ENCODE results near the gene SMYD4. TPM values are rescaled to one million over a fixed set of nuclear protein-coding genes. Genes with fewer than 3 reads are reported as not detected.
A peak's percentile ranks its signal among the peaks of the same experiment; 100 is the strongest.

The SMYD4 gene, protein sequence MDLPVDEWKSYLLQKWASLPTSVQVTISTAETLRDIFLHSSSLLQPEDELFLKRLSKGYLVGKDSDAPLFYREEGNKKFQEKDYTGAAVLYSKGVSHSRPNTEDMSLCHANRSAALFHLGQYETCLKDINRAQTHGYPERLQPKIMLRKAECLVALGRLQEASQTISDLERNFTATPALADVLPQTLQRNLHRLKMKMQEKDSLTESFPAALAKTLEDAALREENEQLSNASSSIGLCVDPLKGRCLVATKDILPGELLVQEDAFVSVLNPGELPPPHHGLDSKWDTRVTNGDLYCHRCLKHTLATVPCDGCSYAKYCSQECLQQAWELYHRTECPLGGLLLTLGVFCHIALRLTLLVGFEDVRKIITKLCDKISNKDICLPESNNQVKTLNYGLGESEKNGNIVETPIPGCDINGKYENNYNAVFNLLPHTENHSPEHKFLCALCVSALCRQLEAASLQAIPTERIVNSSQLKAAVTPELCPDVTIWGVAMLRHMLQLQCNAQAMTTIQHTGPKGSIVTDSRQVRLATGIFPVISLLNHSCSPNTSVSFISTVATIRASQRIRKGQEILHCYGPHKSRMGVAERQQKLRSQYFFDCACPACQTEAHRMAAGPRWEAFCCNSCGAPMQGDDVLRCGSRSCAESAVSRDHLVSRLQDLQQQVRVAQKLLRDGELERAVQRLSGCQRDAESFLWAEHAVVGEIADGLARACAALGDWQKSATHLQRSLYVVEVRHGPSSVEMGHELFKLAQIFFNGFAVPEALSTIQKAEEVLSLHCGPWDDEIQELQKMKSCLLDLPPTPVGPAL
- total RNA-seq = 28.4 and 33.4 TPM in 2 replicates

DNA sequence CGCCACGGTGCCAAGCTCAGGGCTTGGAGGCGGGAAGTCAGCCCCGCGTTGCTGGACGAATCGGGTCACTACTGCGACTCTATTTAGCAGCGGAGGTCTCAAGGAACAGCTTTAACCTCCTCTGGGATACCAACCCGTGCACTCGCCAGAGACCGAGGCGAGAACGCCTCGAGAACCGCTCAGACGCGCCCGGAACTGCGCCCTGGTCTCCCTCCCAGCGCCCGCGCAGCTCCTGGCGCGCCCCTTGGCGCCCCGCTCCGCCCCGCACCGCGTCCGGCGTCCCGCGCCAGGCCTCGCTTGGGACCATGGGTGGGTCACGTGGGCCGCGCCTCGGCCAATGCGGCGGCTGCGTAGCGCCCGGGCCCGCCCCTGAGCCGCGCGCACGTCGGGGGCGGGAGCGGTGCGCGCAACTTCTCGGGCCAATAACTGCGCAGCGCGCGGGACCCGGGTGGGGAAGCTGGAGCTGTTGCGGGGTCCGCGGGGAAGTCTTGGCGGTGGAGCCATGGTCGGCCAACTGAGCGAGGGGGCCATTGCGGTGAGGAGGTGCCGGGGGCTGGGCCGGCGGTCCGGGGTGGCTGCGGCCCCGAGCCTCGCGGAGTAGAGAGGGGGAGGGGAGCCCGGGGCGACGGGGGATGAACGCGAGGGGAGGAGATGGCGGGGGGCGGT is at the start of gene SMYD4, which contains the start of gene RPA1:
SMYD4 (minus strand) TSS at position 311 of the 666 bp plus-strand sequence. CDS start 1,908 bp downstream, outside the sequence.
RPA1 (plus strand) TSS at position 414 of the 666 bp plus-strand sequence; CDS start at position 503, 89 bp downstream.
- H3K27ac Mint-ChIP-seq = peak within 1 kb of the TSS; percentile 90
- peak; percentile 91 for DNase-seq (ENCODE audit: low spot score)
- H3K4me1 Mint-ChIP-seq (ENCODE audit: low read depth) = peaks cover 50% of the 10 kb centered on the region
- no peaks in the 10 kb centered on the region for H3K9me3 Mint-ChIP-seq
- intact Hi-C loops (cut with micrococcal nuclease) = loop anchor here (1.0 to 5.0 kb wide), 4 partner anchors 112 to 563 kb away; partner anchors contain the start of genes DPH1 and RILP
- peak within 1 kb of the TSS; percentile 92 for H3K4me3 Mint-ChIP-seq
- no peaks in the 10 kb centered on the region for H3K27me3 Mint-ChIP-seq (ENCODE audit: insufficient read depth)
- peaks cover 31% of the 10 kb centered on the region for H3K36me3 Mint-ChIP-seq (ENCODE audit: low read depth)

DNA sequence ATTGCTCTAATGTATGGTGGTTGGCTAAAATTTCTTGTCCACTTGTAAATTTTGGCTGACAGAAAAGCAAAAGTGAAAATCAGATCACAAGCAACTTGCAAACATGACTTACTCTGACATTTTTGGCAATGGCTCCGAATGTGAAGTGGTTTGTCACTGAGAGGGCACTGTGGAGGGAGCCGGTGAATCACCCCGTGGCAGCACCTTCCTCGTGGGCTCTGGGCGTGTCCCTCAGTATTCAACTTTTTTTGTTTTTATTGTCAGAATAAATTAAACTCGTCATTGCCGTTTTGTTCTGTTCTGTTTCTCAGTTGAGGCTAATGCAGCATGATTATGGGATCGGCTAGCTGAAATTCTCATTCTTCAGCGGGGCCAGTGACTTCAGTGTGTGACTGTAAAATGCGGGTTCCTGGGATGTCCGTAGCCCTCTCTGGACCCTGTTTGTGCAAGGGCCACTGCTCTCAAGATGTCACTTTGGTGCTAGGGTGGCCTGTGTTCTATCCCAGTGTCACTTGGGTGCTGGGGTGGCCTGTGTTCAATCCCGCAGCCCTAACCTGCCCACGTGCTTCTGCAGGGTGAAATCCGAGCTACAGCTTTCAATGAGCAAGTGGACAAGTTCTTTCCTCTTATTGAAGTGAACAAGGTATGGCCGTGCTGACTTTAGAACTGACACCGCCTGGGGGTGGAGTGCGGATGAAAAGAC is 48.9 kb upstream of the SMYD4 start:
- intact Hi-C loops (cut with micrococcal nuclease) = no loop called here
- no peak overlapping the region for H3K4me3 Mint-ChIP-seq
- peak overlapping the region; percentile 38 for H3K27ac Mint-ChIP-seq

DNA sequence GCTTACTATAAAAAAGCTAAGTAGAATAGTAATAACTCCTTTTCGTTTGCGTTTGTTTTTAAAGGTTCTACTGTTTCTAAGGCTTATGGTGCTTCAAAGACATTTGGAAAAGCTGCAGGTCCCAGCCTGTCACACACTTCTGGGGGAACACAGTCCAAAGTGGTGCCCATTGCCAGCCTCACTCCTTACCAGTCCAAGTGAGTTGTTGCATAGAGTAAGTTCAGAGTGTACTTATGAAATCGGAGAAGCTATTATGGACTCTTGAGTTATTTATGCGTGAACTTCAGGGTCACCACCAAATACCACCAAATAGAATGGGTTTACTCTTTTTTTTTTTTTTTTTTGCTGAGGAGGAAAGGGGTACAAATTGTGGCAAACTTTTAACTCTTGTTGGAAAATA is 45.9 kb upstream of the SMYD4 start:
- peaks cover 70% of the 10 kb centered on the region for H3K4me1 Mint-ChIP-seq (ENCODE audit: low read depth)
- H3K27me3 Mint-ChIP-seq (ENCODE audit: insufficient read depth) = no peaks in the 10 kb centered on the region
- H3K27ac Mint-ChIP-seq = peak overlapping the region; percentile 24
- no peaks in the 10 kb centered on the region for H3K9me3 Mint-ChIP-seq
- no peak overlapping the region for H3K4me3 Mint-ChIP-seq
- peaks cover 64% of the 10 kb centered on the region for H3K36me3 Mint-ChIP-seq (ENCODE audit: low read depth)
- intact Hi-C loops (cut with micrococcal nuclease) = no loop called here
- DNase-seq (ENCODE audit: low spot score) = no peak

More for the DNA sequence above, 48.9 kb upstream of the SMYD4 start:
- no peak for DNase-seq (ENCODE audit: low spot score)
- Mint-ChIP-seq H3K27me3 (ENCODE audit: insufficient read depth) (no peaks in the 10 kb centered on the region), H3K36me3 (ENCODE audit: low read depth) (peaks cover 65% of the 10 kb centered on the region), H3K9me3 (no peaks in the 10 kb centered on the region), H3K4me1 (ENCODE audit: low read depth) (peaks cover 54% of the 10 kb centered on the region)

DNA sequence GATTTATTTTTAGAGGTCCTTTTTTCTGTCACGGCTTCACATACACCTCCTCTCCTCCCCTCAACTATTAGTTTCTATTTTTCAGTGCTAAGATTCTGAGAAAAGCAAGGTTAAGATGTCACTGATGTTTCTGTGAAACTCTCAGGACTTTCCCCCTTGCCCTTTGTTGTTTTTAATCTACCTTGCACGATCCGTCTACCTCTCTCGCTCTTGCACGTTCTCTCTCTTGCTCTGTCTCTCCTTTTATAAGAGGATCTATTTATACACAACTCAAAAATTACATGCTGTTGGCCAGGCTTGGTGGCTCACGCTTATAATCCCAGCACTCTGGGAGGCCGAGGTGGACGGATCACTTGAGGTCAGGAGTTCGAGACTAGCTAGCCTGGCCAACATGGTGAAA is 43.7 kb upstream of the SMYD4 start:
- intact Hi-C loops (cut with micrococcal nuclease) = loop anchor here (1.0 to 5.0 kb wide), 3 partner anchors 156 to 393 kb away; partner anchors contain the start of gene OVCA2
- H3K9me3 Mint-ChIP-seq = no peaks in the 10 kb centered on the region
- no peaks in the 10 kb centered on the region for H3K27me3 Mint-ChIP-seq (ENCODE audit: insufficient read depth)
- DNase-seq (ENCODE audit: low spot score) = peak; percentile 47
- H3K36me3 Mint-ChIP-seq (ENCODE audit: low read depth) = peaks cover 49% of the 10 kb centered on the region
- H3K27ac Mint-ChIP-seq = peak overlapping the region; percentile 99
- peaks cover 82% of the 10 kb centered on the region for H3K4me1 Mint-ChIP-seq (ENCODE audit: low read depth)
- peak overlapping the region; percentile 75 for H3K4me3 Mint-ChIP-seq

DNA sequence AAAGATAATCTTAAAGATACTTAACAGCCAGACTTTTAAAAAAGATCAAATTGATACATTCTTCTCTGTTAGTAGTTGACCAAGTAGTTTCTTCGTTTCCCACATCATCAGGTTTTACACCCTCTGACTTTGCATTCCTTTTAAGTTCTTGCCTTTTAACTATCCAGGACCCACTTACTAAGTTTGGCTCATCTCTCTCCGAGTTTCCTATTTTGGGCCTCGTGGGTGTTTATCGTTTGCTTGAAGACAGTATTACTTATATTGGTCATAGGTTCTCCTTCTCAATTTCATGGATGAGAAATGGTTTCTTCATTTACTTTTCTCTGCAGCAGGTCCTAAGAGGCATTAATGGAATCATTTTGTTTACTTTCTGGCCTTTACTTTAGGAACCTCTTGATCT is 43.3 kb upstream of the SMYD4 start:
- Mint-ChIP-seq H3K4me1 (ENCODE audit: low read depth) (peaks cover 82% of the 10 kb centered on the region), H3K27me3 (ENCODE audit: insufficient read depth) (no peaks in the 10 kb centered on the region), H3K36me3 (ENCODE audit: low read depth) (peaks cover 50% of the 10 kb centered on the region), H3K27ac (peak overlapping the region; percentile 99), H3K9me3 (no peaks in the 10 kb centered on the region), H3K4me3 (peak overlapping the region; percentile 75)
- intact Hi-C loops (cut with micrococcal nuclease) = loop anchor here (1.0 to 5.0 kb wide), 3 partner anchors 156 to 393 kb away; partner anchors contain the start of gene OVCA2
- DNase-seq (ENCODE audit: low spot score) = no peak

DNA sequence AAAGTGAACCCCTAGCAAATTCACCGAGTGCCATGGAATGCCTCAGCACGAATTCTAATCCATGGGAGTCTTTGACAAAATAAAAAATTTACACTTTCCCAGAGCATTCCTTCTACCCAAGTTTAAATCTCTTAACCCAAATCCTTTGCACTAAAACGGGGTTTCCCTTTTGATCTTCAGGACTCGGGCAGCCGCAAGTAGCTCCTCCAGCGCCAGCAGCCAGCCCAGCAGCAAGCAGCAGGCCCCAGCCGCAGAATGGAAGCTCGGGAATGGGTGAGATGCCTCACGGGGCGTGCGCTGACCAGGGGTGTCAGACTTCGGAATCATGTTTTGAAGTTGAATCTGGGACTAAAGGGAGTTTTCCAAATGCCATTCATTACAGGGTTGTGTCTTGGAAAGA is 42.6 kb upstream of the SMYD4 start:
- no peaks in the 10 kb centered on the region for H3K9me3 Mint-ChIP-seq
- H3K4me3 Mint-ChIP-seq = peak overlapping the region; percentile 62
- intact Hi-C loops (cut with micrococcal nuclease) = loop anchor here (5.0 kb wide), 1 partner anchor 170 kb away; the partner anchor contains the start of gene OVCA2
- peaks cover 47% of the 10 kb centered on the region for H3K36me3 Mint-ChIP-seq (ENCODE audit: low read depth)
- H3K4me1 Mint-ChIP-seq (ENCODE audit: low read depth) = peaks cover 78% of the 10 kb centered on the region
- H3K27ac Mint-ChIP-seq = peak overlapping the region; percentile 99
- H3K27me3 Mint-ChIP-seq (ENCODE audit: insufficient read depth) = no peaks in the 10 kb centered on the region
- no peak for DNase-seq (ENCODE audit: low spot score)

DNA sequence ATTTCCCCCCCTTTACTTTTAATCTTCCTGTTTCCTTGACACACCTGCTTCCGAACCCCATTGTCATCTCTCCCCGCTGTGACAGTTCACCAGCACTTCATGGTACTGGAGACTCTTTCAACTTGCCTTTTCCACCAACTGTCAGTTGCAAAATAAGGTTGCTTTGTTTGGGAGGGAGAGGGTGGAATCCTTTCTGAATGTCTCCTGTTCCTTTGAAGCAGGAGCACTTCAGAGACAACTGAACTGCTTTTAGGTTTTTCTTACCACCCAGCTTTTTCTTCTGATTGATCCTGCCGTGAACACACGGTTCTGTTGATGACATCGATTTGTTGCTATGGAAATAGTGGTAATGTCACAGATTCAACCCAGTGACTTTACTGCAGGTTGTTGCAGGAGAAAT is 42.1 kb upstream of the SMYD4 start:
- DNase-seq (ENCODE audit: low spot score) = peak; percentile 50
- intact Hi-C loops (cut with micrococcal nuclease) = loop anchor here (5.0 kb wide), 1 partner anchor 171 kb away; the partner anchor contains the start of gene OVCA2
- Mint-ChIP-seq H3K27ac (peak overlapping the region; percentile 99), H3K9me3 (no peaks in the 10 kb centered on the region), H3K4me3 (peak overlapping the region; percentile 62), H3K27me3 (ENCODE audit: insufficient read depth) (no peaks in the 10 kb centered on the region), H3K36me3 (ENCODE audit: low read depth) (peaks cover 47% of the 10 kb centered on the region), H3K4me1 (ENCODE audit: low read depth) (peaks cover 78% of the 10 kb centered on the region)

DNA sequence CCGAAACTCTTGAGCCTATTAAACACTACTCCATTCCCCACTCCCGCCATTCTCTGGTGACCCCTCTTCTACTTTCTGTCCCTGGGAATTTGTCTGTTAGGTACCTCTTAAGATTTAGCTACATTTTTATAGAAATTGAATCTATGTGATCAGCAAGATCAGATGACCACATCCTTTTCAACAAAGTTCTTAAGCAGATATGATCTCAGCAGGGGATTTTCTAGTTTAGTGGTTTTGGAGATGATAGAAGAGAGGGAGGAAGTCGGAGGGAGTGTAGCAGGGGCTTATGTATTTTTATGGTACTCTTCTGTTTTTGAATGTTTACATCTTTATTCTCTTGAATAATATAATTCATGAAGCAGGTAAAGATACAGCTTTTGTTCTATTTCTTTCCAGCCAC is 40.9 kb upstream of the SMYD4 start:
- peak overlapping the region; percentile 62 for H3K4me3 Mint-ChIP-seq
- peak overlapping the region; percentile 99 for H3K27ac Mint-ChIP-seq
- peaks cover 44% of the 10 kb centered on the region for H3K36me3 Mint-ChIP-seq (ENCODE audit: low read depth)
- peak; percentile 28 for DNase-seq (ENCODE audit: low spot score)
- no peaks in the 10 kb centered on the region for H3K27me3 Mint-ChIP-seq (ENCODE audit: insufficient read depth)
- intact Hi-C loops (cut with micrococcal nuclease) = loop anchor here (1.0 to 5.0 kb wide), 2 partner anchors 36 to 172 kb away; partner anchors contain the start of gene OVCA2
- H3K9me3 Mint-ChIP-seq = no peaks in the 10 kb centered on the region
- peaks cover 75% of the 10 kb centered on the region for H3K4me1 Mint-ChIP-seq (ENCODE audit: low read depth)

DNA sequence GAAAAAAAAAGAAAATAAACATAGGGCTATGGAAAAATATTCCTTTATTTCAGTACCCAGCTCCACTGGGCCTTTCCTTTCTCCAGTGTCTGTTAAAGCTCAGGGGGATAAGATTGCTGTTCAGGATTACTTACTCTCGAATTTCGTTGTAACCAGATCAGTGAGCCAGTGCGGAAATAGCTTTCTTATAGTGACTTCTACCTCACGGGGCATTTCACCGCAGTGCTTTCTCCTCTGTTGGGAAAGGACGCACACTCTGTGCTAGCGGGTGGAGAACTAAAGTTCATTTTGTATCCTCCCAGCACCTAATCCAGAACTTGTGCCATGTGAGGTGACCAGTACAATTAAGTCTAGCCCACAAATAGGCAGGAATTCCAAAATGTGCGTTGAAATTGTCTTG is 38.4 kb upstream of the SMYD4 start:
- Mint-ChIP-seq H3K27ac (no peak overlapping the region), H3K27me3 (ENCODE audit: insufficient read depth) (no peaks in the 10 kb centered on the region), H3K9me3 (no peaks in the 10 kb centered on the region), H3K4me3 (no peak overlapping the region), H3K4me1 (ENCODE audit: low read depth) (peaks cover 57% of the 10 kb centered on the region), H3K36me3 (ENCODE audit: low read depth) (peaks cover 26% of the 10 kb centered on the region)
- DNase-seq (ENCODE audit: low spot score) = no peak
- intact Hi-C loops (cut with micrococcal nuclease) = no loop called here

DNA sequence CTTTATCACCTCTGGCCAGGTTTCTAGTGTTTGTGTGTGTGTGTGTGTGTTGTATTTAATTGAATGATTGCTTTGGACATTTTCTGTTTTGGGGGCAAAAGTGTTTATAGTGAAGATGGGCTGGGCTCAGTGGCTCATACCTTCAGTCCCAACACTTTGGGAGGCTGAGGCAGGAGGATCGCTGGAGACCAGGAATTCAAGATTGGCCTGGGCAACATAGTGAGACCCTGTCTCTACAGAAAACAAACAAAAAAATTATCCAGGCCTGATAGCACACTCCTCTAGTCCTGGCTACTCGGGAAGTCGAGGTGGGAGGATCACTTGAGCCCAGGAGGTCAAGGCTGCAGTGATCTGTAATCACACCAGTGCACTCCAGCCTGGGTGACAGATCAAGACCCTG is 37.6 kb upstream of the SMYD4 start:
- peaks cover 22% of the 10 kb centered on the region for H3K36me3 Mint-ChIP-seq (ENCODE audit: low read depth)
- no peak overlapping the region for H3K4me3 Mint-ChIP-seq
- peaks cover 50% of the 10 kb centered on the region for H3K4me1 Mint-ChIP-seq (ENCODE audit: low read depth)
- intact Hi-C loops (cut with micrococcal nuclease) = no loop called here
- peak overlapping the region; percentile 16 for H3K27ac Mint-ChIP-seq
- no peak for DNase-seq (ENCODE audit: low spot score)
- no peaks in the 10 kb centered on the region for H3K27me3 Mint-ChIP-seq (ENCODE audit: insufficient read depth)
- no peaks in the 10 kb centered on the region for H3K9me3 Mint-ChIP-seq

DNA sequence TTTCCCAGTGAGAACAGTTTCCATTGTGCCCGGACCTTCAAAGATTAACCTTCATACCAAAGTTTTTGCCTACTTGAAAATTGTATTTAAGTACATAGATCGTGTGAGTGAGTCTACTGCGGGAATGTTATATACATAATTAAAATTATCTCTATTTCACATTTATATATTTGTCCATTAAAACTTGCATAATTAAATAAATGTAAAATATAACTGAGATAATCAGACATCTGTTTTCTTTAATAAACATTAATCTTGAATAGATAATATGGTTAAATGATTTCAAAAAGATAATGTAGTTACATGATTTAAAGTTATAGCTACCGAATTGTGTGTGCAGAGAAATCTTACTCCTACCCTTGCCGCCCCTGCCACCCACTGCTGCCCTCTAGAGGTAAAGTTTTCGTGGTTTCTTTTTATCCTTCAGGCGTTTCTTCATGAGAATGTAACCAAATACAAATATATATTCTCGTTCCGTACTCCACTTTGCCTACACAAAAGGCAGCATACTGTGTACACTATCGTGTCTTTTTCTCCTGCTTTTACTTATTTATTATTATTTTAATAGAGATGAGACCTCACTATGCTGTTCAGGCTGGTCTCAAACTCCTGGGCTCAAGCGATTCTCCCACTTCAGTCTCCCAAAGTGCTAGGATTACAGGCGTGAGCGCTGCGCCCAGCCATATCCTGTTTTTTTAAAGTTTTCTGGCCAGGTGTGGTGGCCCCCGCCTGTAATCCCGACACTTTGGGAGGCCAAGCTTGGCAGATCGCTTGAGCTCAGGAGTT is 35.7 kb upstream of the SMYD4 start:
- Mint-ChIP-seq H3K4me1 (ENCODE audit: low read depth) (peaks cover 31% of the 10 kb centered on the region), H3K9me3 (no peaks in the 10 kb centered on the region), H3K27me3 (ENCODE audit: insufficient read depth) (no peaks in the 10 kb centered on the region), H3K27ac (peak overlapping the region; percentile 48), H3K4me3 (no peak overlapping the region), H3K36me3 (ENCODE audit: low read depth) (peaks cover 20% of the 10 kb centered on the region)
- peak; percentile 44 for DNase-seq (ENCODE audit: low spot score)
- intact Hi-C loops (cut with micrococcal nuclease) = no loop called here

All from activated T-helper 1 cell treated with anti-CD3 and anti-CD28 coated beads, Interleukin-12 subunit alpha, Interleukin-12 subunit beta, Interleukin-2, Interleukin-4 antibody, amounts not matched to agents 30 ng/mL and 10 ng/mL and 1 ng/mL, durations not matched to agents 14 hours and 24 hours and 36 hours (primary cell).